Islet of Langerhans (tissue), 1 donor: Measurements from ENCODE around the gene ADAMTSL5.
"Not testable (repeated sequence)": the region's sequence is repeated elsewhere in the genome, so short reads cannot be mapped to it uniquely, and the experiment has no call there.

Experiments
- FAIRE-seq: peaks from one replicate; lab custom pipeline; 2011; peaks lifted over from hg19 to GRCh38; lab: Jason Lieb, UNC

Gene ADAMTSL5

GRCh38 chr19:1511318-1512317 lies 1.2 kb downstream of the ADAMTSL5 start:
- no peak for FAIRE-seq

- no peak for FAIRE-seq
Measured at GRCh38 chr19:1510807-1511206, 2.0 kb downstream of the ADAMTSL5 start.

- FAIRE-seq: no peak
Measured at GRCh38 chr19:1510442-1510806, 2.4 kb downstream of the ADAMTSL5 start.

- no peak for FAIRE-seq
Measured at GRCh38 chr19:1509602-1510441, 3.0 kb downstream of the ADAMTSL5 start.

GRCh38 chr19:1508507-1508856 lies 4.3 kb downstream of the ADAMTSL5 start:
- FAIRE-seq: no peak

GRCh38 chr19:1507763-1508506 lies 4.9 kb downstream of the ADAMTSL5 start:
- FAIRE-seq: no peak

GRCh38 chr19:1507192-1507660 lies 5.6 kb downstream of the ADAMTSL5 start:
- FAIRE-seq: no peak

- no peak for FAIRE-seq
Measured at GRCh38 chr19:1505991-1506881, 6.6 kb downstream of the ADAMTSL5 start.

GRCh38 chr19:1505012-1505411 lies 7.8 kb downstream of the ADAMTSL5 start:
- no peak for FAIRE-seq

GRCh38 chr19:1503925-1504773 lies 8.7 kb downstream of the ADAMTSL5 start:
- FAIRE-seq: no peak

- FAIRE-seq: no peak
Measured at GRCh38 chr19:1503089-1503924, 9.5 kb downstream of the ADAMTSL5 start.

GRCh38 chr19:1502433-1503088 lies 10.3 kb downstream of the ADAMTSL5 start:
- no peak for FAIRE-seq

- no peak for FAIRE-seq
Measured at GRCh38 chr19:1501200-1501595, 11.6 kb downstream of the ADAMTSL5 start.

GRCh38 chr19:1499231-1499630 lies 13.6 kb downstream of the ADAMTSL5 start:
- FAIRE-seq: not testable (repeated sequence)

- FAIRE-seq: no peak
Measured at GRCh38 chr19:1497578-1498235, 15.1 kb downstream of the ADAMTSL5 start.

GRCh38 chr19:1496714-1497577 lies 15.9 kb downstream of the ADAMTSL5 start:
- FAIRE-seq: no peak
